Amygdala (tissue), 56 donors: ENCODE results near the gene SLC4A1.
A peak's percentile ranks its signal among the peaks of the same experiment; 100 is the strongest.

Experiments
- DNase-seq, 56 donors: peaks; one replicate each; lab custom pipeline; 2025; lab: John Stamatoyannopoulos, UW

Gene SLC4A1

DNA sequence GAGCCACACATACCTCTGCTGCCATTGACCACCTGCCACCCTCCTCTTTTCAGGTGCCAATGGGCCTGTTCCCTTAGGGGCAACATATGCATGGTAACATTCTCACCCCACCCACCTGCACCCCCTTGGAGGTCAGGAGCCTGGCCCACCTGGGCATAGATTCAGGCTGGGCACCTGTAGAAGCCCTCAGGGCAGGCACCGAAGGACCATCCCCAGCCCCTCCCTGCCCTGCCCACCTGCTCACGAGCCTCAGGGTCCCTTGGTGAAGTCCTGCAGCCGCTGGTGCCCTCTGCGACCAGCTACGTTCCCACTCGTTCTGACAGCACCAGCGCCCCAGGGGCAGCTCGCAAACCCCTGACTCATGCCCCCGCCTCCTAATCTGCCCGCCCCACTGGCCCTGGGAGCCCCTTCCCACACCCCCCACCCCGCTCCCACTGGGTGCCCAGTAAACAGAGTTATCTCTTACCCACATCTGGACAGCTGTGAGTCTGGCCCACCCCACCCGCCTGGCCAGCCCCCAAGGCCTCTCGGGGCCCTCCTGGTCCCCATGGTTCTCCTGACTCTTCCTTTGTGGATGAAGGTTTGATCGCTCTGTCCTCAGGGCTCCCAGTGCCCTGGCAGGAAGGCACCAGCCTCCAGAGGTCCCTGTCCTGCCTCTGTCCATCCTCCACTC, at the start of gene SLC4A1:
SLC4A1 (minus strand) TSS at position 318 of the 673 bp plus-strand sequence. CDS start 5,269 bp downstream, outside the sequence.
- DNase-seq = no peak

DNA sequence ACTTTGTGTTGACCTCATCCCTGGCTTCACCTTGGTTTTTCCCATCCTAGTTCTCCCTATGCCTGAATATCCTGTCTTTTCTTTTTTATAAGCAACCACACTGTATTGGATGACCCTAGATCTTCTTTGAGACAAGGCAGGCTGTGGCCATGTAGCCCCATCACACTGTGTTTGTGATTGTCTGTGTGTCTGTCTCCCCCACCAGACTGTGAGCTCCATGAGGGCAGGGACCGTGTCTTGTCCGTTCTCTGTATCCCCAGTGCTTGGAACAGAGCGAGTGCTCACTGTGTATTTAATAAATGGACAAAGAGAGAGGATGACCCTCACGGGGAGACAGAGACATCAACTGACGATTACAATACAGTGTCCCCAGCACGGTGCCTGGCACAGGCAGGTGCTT, 49.6 kb upstream of the SLC4A1 start:
- DNase-seq = no peak

GRCh38 chr17:44315760-44316731, 48.1 kb upstream of the SLC4A1 start:
- no peak for DNase-seq

- DNase-seq = peak in 8 of 56 donors; percentile 13 to 39 (median 25)
Measured at GRCh38 chr17:44314869-44315661, 47.1 kb upstream of the SLC4A1 start.

DNA sequence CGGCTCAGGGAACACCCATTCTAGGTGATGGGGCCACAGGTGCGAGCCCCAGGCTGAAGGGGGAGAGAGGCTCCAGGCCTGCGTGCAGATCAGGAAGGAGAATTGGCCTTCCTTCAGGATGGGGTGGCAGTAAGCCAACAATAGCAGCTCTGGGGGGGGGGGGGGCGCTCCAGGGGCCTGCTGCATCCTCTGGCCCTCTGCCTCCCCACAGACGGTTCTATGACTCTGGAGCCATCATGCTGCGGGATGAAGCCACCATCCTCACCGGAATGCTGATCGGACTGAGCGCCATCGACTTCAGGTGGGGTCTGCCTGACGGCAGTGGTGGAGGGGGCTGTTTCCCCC, 46.6 kb upstream of the SLC4A1 start:
- DNase-seq = no peak

DNA sequence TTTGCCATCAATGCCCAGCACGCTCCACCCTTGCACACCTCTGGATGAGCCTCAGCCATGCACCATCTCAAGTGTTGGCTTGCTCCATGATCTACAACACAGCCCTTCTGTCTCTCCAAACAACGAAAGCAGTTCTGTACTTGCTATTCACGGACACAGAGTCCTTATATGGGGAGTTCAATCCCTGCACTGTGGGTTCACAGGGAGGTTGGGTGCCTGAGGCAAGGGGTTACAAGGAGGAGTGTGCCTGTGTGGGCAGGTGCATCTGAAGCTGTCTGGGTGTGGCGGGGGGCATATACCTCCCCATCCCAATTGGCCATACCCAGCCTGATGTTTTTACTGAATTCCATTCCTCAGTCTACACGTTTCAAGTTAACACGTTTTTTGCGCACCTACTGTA, 46.1 kb upstream of the SLC4A1 start:
- no peak for DNase-seq

- DNase-seq = no peak
Measured at GRCh38 chr17:44312396-44313104, 44.6 kb upstream of the SLC4A1 start.

DNA sequence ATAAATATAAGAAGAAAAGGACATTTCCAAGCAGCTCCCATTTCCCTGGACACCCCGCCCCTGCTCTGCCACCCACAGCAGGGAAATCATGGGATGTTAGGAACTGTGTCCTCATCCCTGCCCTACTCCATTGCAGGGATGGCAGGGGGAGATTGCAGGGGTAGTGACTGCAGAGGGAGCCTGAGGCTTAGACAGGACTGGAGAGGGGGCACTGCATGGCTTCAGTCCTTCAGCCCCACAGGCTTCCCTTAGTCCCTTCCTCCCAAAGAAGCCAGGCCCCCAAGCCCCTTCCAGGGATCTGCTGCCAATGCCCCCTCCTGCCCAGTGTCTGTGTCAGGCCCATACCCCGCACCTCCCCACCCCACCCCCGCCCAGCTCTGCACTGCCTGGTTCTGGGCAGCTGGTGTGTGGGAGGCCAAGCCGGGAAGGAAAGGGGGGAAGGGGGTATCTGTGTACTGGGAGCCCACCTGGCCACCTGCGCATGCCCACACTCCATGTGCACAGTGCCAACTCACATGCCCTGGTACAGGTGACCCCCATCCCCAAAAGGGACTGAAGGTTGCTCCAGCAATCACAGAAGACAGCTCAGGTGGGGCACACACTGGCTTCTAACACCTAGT, 43.7 kb upstream of the SLC4A1 start:
- DNase-seq = peak in 4 of 56 donors; percentile 9 to 38 (median 30)

GRCh38 chr17:44310609-44311376, 42.9 kb upstream of the SLC4A1 start:
- no peak for DNase-seq

DNA sequence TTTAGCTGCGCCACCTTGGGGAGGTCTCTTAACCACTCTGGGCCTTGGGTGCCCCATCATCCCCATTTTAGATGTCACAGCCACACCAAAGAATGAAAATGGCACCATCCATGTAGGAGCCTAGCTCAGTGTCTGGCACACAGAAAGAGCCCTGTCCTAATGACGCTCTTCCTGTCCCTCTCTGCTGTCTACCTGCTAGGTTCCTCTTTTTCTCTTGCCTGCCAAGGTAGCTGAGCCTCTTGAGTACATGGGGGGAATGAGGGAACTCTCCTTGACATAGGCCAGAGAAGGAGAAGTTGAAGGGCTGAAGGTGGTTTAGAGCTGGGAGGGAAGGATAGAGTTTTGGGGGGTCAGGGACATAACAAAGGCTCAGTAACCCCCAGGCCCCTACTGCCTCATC, 42.3 kb upstream of the SLC4A1 start:
- no peak for DNase-seq

DNA sequence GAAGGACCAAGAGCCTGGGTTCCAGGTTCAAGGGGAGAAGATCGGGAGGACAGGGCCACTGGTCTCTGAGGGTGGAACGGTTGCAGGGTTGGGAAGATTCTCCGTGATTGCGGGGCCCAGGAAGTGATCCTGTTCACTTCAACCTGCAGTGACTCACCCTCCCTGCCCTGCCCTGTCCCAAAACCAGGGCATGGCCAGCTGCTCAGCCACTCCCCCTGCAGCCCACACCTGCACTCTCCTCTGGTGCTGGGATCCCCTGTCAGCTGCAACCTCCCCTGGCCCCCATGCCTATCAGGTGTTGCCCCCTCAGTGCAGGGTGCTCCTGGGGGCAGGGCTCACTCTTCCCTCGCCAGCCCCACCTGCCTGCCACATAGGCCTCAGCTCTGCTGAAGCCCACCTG, 41.5 kb upstream of the SLC4A1 start:
- DNase-seq = no peak

DNA sequence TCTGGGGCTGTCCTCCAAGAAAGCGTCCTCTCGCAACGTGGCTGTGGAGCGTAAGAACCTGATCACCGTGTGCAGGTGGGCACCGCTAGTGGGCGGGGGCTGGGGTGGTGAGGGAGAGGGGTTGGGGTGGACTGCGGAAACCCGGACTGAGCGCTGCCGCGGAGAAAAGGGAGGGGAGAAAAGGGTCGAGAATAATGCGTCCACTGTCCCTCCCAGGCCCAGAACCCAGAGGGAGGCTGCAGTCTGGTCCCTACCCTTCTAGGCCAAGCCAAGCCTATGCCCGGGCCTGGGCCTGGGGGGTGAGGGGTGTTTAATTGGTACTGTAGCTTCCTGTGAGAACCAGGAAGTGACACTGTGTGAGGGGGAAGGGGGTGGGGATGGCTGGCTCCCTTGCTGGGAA, 40.9 kb upstream of the SLC4A1 start:
- peak in 30 of 56 donors; percentile 20 to 67 (median 50) for DNase-seq

- peak; percentile 39 to 96 (median 89) for DNase-seq
Measured at GRCh38 chr17:44308320-44308818, 40.4 kb upstream of the SLC4A1 start, which contains the start of gene RUNDC3A. Gene RUNDC3A, plus strand, starts transcription at chr17:44308601. Its CDS starts 232 bp downstream, at chr17:44308833.

- DNase-seq = peak in 54 of 56 donors; percentile 21 to 87 (median 74)
Measured at GRCh38 chr17:44307387-44308186, 39.7 kb upstream of the SLC4A1 start.

GRCh38 chr17:44304651-44305050, 36.7 kb upstream of the SLC4A1 start:
- no peak for DNase-seq

DNA sequence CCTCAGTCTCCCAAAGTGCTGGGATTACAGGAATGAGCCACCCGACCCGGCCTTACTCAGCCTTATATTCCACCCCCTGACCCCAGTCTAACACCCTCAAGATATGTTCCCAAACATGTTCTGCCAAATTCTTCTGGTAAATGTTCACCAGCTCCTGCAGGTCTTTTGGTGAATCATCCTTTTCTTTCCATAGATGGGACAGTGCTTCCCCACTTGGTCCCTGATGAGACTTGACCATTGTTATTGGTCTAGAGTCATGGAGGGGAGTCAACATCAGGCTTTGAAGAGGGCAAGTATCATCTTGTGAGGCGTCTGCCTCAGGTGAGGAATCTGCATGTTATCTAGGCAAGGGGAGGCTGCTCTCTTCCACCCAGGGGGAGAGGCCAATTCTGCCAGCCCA, 30.0 kb upstream of the SLC4A1 start:
- no peak for DNase-seq

- no peak for DNase-seq
Measured at GRCh38 chr17:44293509-44294226, 25.7 kb upstream of the SLC4A1 start.
